A673 (cell line): Measurements from ENCODE around the gene LRRC4C. TPM values are rescaled to one million over a fixed set of nuclear protein-coding genes. Genes with fewer than 3 reads are reported as not detected.

Source experiments
- BruUV-seq: library from RNA; stranded (reverse); fragments of 400-500 nt; replicated peaks from 2 replicates; lab custom pipeline; 2021; lab: Mats Ljungman, UMichigan
- CTCF ChIA-PET: fragments of 300-600 bp; sonication (Branson Sonifier 250); formaldehyde crosslinking; loops from one replicate; lab custom pipeline; 2022; ENCODE audit warnings: antibody characterized with exemption; lab: Charles Lee
- POLR2A ChIA-PET: fragments of 300-600 bp; sonication (Branson Sonifier 250); formaldehyde crosslinking; loops from one replicate; lab custom pipeline; 2022; ENCODE audit warnings: antibody characterized with exemption; ENCODE audit not compliant: low non-redundant PET; lab: Charles Lee
- DNase-seq: peaks from one replicate; pipeline ENCODE4 v3.0.0-alpha.2; 2015; ENCODE audit warnings: low spot score
- H3K27ac ChIP-seq: fragments of 200-600 bp; sonication (generic); 2 replicates; pipeline ENCODE4 v1.5.1; 2016; ENCODE audit warnings: mixed run types, low read depth, mild to moderate bottlenecking, mixed read lengths, antibody characterized with exemption, low read length; ENCODE audit not compliant: poor library complexity, severe bottlenecking
- H3K27me3 ChIP-seq: fragments of 200-600 bp; sonication (generic); replicated peaks from 2 replicates; pipeline ENCODE4 v1.6.1; 2017; ENCODE audit warnings: mixed run types, low read depth, mild to moderate bottlenecking, mixed read lengths, antibody characterized with exemption, low read length; ENCODE audit not compliant: insufficient read depth, poor library complexity
- H3K36me3 ChIP-seq: fragments of 200-600 bp; sonication (generic); 2 replicates; pipeline ENCODE4 v1.6.1; 2016; ENCODE audit warnings: mixed run types, mild to moderate bottlenecking, mixed read lengths, antibody characterized with exemption, low read length; ENCODE audit not compliant: insufficient read depth, poor library complexity, severe bottlenecking
- H3K4me1 ChIP-seq: fragments of 200-600 bp; sonication (generic); 2 replicates; pipeline ENCODE4 v1.6.1; 2017; ENCODE audit warnings: mixed run types, mild to moderate bottlenecking, mixed read lengths, antibody characterized with exemption, low read length; ENCODE audit not compliant: insufficient read depth, poor library complexity, severe bottlenecking
- H3K4me3 ChIP-seq: fragments of 200-600 bp; sonication (generic); 2 replicates; pipeline ENCODE4 v1.5.1; 2016; ENCODE audit warnings: low read depth, mixed run types, mild to moderate bottlenecking, mixed read lengths, low read length; ENCODE audit not compliant: poor library complexity, severe bottlenecking
- H3K9me3 ChIP-seq: fragments of 200-600 bp; sonication (generic); 2 replicates; pipeline ENCODE4 v1.6.1; 2016; ENCODE audit warnings: mixed run types, low read depth, mild to moderate bottlenecking, mixed read lengths, antibody characterized with exemption, low read length; ENCODE audit not compliant: poor library complexity, severe bottlenecking
- CTCF ChIP-seq: fragments of 300-800, 200-600 bp; sonication (generic); conservative IDR thresholded peaks from 2 replicates; pipeline ENCODE4 v1.5.1; 2017; ENCODE audit warnings: low read depth, mild to moderate bottlenecking, antibody characterized with exemption, low read length, moderate library complexity, mixed read lengths
- EZH2 ChIP-seq: fragments of 200-600 bp; sonication (generic); IDR thresholded peaks from 2 replicates; pipeline ENCODE4 v1.6.1; 2017; ENCODE audit warnings: borderline replicate concordance, low read depth, mild to moderate bottlenecking, mixed read lengths, antibody characterized with exemption, low read length; ENCODE audit not compliant: poor library complexity, severe bottlenecking
- intact Hi-C: fragments of 100-400 bp; cut with micrococcal nuclease; formaldehyde crosslinking; loops from one replicate; pipeline ENCODE4 v1.10.0; 2022; ENCODE audit not compliant: unreplicated experiment
- total RNA-seq: library from RNA; stranded (reverse); gene quantifications from 2 replicates; pipeline ENCODE4 v1.2.3, GENCODE V29; 2021

LRRC4C gene
- total RNA-seq, 1 experiment from 2014 or later = 38.3 TPM

DNA sequence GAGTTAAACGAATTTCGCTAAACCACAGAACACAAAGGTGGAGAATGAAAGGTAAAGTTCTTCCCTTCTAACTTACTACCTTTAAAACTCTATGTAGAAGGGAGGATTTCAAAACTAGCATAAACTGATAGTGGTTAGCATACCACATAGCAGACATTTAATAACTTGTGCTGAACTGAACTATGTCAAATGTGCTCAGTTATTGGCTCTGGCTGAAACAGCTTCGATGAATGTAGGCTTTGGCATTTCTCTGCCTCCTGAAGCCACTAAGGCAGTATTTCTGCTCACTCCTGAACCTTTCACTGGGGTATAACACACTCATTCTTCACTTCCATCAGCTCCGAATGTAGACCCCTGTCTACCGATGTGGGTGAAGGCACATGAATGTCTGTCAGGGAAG, 1188.1 kb downstream of the LRRC4C start:
- Histone ChIP-seq H3K27ac (no peak overlapping the region), H3K36me3 (no peaks in the 10 kb centered on the region), H3K4me3 (no peak overlapping the region), H3K4me1 (peaks cover 20% of the 10 kb centered on the region), H3K27me3 (no peaks in the 10 kb centered on the region), H3K9me3 (no peaks in the 10 kb centered on the region)
- no peak for DNase-seq
- BruUV-seq = no TSS peak
- CTCF ChIA-PET = no interaction called here
- POLR2A ChIA-PET = no interaction called here
- intact Hi-C loops = no loop called here
- TF ChIP-seq CTCF = no peak
- no peak for TF ChIP-seq EZH2

GRCh38 chr11:40269865-40270264, 1189.6 kb downstream of the LRRC4C start:
- H3K9me3 ChIP-seq = no peaks in the 10 kb centered on the region
- H3K4me1 ChIP-seq = peaks cover 29% of the 10 kb centered on the region
- TF ChIP-seq EZH2 = no peak
- no peaks in the 10 kb centered on the region for H3K36me3 ChIP-seq
- no peaks in the 10 kb centered on the region for H3K27me3 ChIP-seq
- DNase-seq = no peak
- BruUV-seq = no TSS peak
- H3K27ac ChIP-seq = no peak overlapping the region
- CTCF ChIA-PET = no interaction called here
- POLR2A ChIA-PET = no interaction called here
- H3K4me3 ChIP-seq = no peak overlapping the region
- intact Hi-C loops = no loop called here

- peaks cover 27% of the 10 kb centered on the region for H3K4me1 ChIP-seq
Observed at GRCh38 chr11:40268551-40268950, 1190.9 kb downstream of the LRRC4C start.

More at GRCh38 chr11:40268551-40268950, 1190.9 kb downstream of the LRRC4C start:
- no peak overlapping the region for H3K27ac ChIP-seq
- no peak for DNase-seq
- no TSS peak for BruUV-seq
- H3K4me3 ChIP-seq = no peak overlapping the region
- POLR2A ChIA-PET = no interaction called here
- H3K36me3 ChIP-seq = no peaks in the 10 kb centered on the region
- TF ChIP-seq EZH2 = no peak
- TF ChIP-seq CTCF = no peak
- CTCF ChIA-PET = interaction anchor here (0.5 kb wide), 1 partner anchor 82 kb away, joined by 6 read pairs; no protein-coding TSS in a partner anchor
- H3K27me3 ChIP-seq = no peaks in the 10 kb centered on the region
- no peaks in the 10 kb centered on the region for H3K9me3 ChIP-seq
- intact Hi-C loops = no loop called here
